Measurements from ENCODE around the gene LNP1. TPM values are rescaled to one million over a fixed set of nuclear protein-coding genes. Genes with fewer than 3 reads are reported as not detected.
"Not testable (repeated sequence)": the region's sequence is repeated elsewhere in the genome, so short reads cannot be mapped to it uniquely, and the experiment has no call there.

LNP1 gene
- total RNA-seq, 2 experiments from 2014 or later, result 8.9 to 12.7 TPM

DNA sequence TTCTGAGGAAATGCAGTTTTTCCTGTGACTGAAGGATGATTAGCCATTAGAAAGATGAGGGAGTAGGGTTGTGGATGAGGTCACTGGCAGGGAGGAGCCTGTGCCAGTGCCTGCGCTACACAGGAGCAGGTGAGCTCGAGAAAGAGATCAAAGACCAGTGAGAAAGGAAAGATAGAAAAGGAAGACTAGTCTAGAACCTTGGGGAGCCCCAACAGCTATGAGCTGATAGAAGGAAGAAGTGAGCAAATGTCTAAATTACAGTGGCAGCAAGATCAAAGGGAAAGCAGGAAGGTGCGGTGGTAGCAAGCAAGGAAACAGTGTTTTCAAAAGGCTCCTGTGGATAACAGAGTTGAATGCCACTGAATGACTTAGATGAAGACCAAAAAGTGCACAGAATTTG, 39.6 kb downstream of the LNP1 start:
- intact Hi-C loops (cut with micrococcal nuclease; ENCODE audit: unreplicated experiment), result no loop called here
- TF ChIP-seq CTCF (conservative IDR thresholded peaks at IDR 0.05; ENCODE audit: low read length) (no peak), EZH2phosphoT487 (IDR thresholded peaks at IDR 0.05; ENCODE audit: borderline replicate concordance, low read depth, low read length) (no peak)
- Histone ChIP-seq H3K9me3 (ENCODE audit: low read length) (peaks cover 12% of the 10 kb centered on the region; the same call in 1 of the 2 replicates), H3K79me2 (ENCODE audit: insufficient read depth, low read depth, low read length) (no peaks in the 10 kb centered on the region), H3K4me3 (ENCODE audit: low read depth, low read length, poor library complexity, severe bottlenecking) (no peak overlapping the region), H3K9me2 (ENCODE audit: insufficient read depth, low read length) (no peaks in the 10 kb centered on the region), H3K4me2 (ENCODE audit: low read length) (no peak overlapping the region), H3K27ac (ENCODE audit: low read depth, low read length, poor library complexity, severe bottlenecking) (no peak overlapping the region), H4K20me1 (ENCODE audit: insufficient read depth, low read length) (no peaks in the 10 kb centered on the region), H2AFZ (ENCODE audit: low read length) (no peak overlapping the region), H3K4me1 (ENCODE audit: insufficient read depth, low read length, poor library complexity, severe bottlenecking) (no peaks in the 10 kb centered on the region), H3K36me3 (ENCODE audit: insufficient read depth, low read length) (no peaks in the 10 kb centered on the region; the same call in 1 of the 2 replicates)
- no peak for DNase-seq (ENCODE audit: low spot score)
- POLR2A ChIA-PET, result interaction anchor here (0.6 to 1.0 kb wide), 2 partner anchors 39 to 604 kb away, joined by 3 read pairs; partner anchors contain the start of genes LNP1 and TOMM70
- CTCF ChIA-PET (ENCODE audit: unreplicated experiment), result no interaction called here
- BruUV-seq (replicated peaks), result no TSS peak

GRCh38 chr3:100443690-100444089, 42.4 kb downstream of the LNP1 start:
- no peaks in the 10 kb centered on the region; the same call in 1 of the 2 replicates for H3K36me3 ChIP-seq (ENCODE audit: insufficient read depth, low read length)
- no TSS peak for BruUV-seq (replicated peaks)
- peak; percentile 27 for DNase-seq (ENCODE audit: low spot score)
- H3K79me2 ChIP-seq (ENCODE audit: insufficient read depth, low read depth, low read length), result no peaks in the 10 kb centered on the region
- TF ChIP-seq EZH2phosphoT487 (IDR thresholded peaks at IDR 0.05; ENCODE audit: borderline replicate concordance, low read depth, low read length) (no peak), CTCF (conservative IDR thresholded peaks at IDR 0.05; ENCODE audit: low read length) (no peak)
- H3K4me3 ChIP-seq (ENCODE audit: low read depth, low read length, poor library complexity, severe bottlenecking), result no peak overlapping the region
- no peak overlapping the region for H3K4me2 ChIP-seq (ENCODE audit: low read length)
- peaks cover 16% of the 10 kb centered on the region for H3K9me3 ChIP-seq (ENCODE audit: low read length)
- H2AFZ ChIP-seq (ENCODE audit: low read length), result no peak overlapping the region
- no peaks in the 10 kb centered on the region for H4K20me1 ChIP-seq (ENCODE audit: insufficient read depth, low read length)
- no peaks in the 10 kb centered on the region for H3K4me1 ChIP-seq (ENCODE audit: insufficient read depth, low read length, poor library complexity, severe bottlenecking)
- ChIA-PET CTCF (ENCODE audit: unreplicated experiment) (no interaction called here), POLR2A (no interaction called here)
- H3K9me2 ChIP-seq (ENCODE audit: insufficient read depth, low read length), result no peaks in the 10 kb centered on the region
- no peak overlapping the region for H3K27ac ChIP-seq (ENCODE audit: low read depth, low read length, poor library complexity, severe bottlenecking)
- intact Hi-C loops (cut with micrococcal nuclease; ENCODE audit: unreplicated experiment), result no loop called here

DNA sequence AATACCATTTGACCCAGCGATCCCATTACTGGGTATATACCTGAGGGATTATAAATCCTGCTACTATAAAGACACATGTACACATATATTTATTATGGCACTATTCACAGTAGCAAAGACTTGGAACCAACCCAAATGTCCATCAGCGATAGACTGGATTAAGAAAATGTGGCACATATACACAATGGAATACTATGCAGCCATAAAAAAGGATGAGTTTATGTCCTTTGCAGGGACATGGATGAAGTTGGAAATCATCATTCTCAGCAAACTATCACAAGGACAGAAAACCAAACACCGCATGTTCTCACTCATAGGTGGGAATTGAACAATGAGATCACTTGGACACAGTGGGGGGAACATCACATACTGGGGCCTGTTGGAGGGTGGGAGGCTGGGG, 45.7 kb downstream of the LNP1 start:
- H2AFZ ChIP-seq (ENCODE audit: low read length); intact Hi-C loops (cut with micrococcal nuclease; ENCODE audit: unreplicated experiment); H3K4me2 ChIP-seq (ENCODE audit: low read length); H3K4me3 ChIP-seq (ENCODE audit: low read depth, low read length, poor library complexity, severe bottlenecking); H3K36me3 ChIP-seq (ENCODE audit: insufficient read depth, low read length); H4K20me1 ChIP-seq (ENCODE audit: insufficient read depth, low read length); H3K9me2 ChIP-seq (ENCODE audit: insufficient read depth, low read length); DNase-seq (ENCODE audit: low spot score); H3K4me1 ChIP-seq (ENCODE audit: insufficient read depth, low read length, poor library complexity, severe bottlenecking); BruUV-seq (replicated peaks); POLR2A ChIA-PET; H3K27ac ChIP-seq (ENCODE audit: low read depth, low read length, poor library complexity, severe bottlenecking); H3K79me2 ChIP-seq (ENCODE audit: insufficient read depth, low read depth, low read length); CTCF ChIA-PET (ENCODE audit: unreplicated experiment): not testable (repeated sequence)
- peaks cover 16% of the 10 kb centered on the region for H3K9me3 ChIP-seq (ENCODE audit: low read length)

Measured in OCI-LY7 (cell line).